Mesothelial cell of epicardium (in vitro differentiated cells): ENCODE measurements around the gene SAT1. TPM values are rescaled to one million over a fixed set of nuclear protein-coding genes. Genes with fewer than 3 reads are reported as not detected.

ENCODE experiments used
- DNase-seq, 2 experiments: peaks; one replicate each; pipeline ENCODE4 v3.0.0; 2021; ENCODE audit warnings: low spot score in 2 of 2; ENCODE audit not compliant: unreplicated experiment in 2 of 2
- H3K27ac Mint-ChIP-seq: 2 replicates; pipeline ENCODE4 v1.8.0; 2021; ENCODE audit warnings: mixed read lengths
- H3K27me3 Mint-ChIP-seq: 2 replicates; pipeline ENCODE4 v1.8.0; 2021; ENCODE audit warnings: low read depth, mixed read lengths
- H3K36me3 Mint-ChIP-seq: 2 replicates; pipeline ENCODE4 v1.8.0; 2021; ENCODE audit warnings: mixed read lengths
- H3K4me1 Mint-ChIP-seq: 2 replicates; pipeline ENCODE4 v1.8.0; 2021; ENCODE audit warnings: mixed read lengths
- H3K4me3 Mint-ChIP-seq: 2 replicates; pipeline ENCODE4 v1.8.0; 2021; ENCODE audit warnings: mild to moderate bottlenecking, moderate library complexity, mixed read lengths
- H3K9me3 Mint-ChIP-seq: 2 replicates; pipeline ENCODE4 v1.8.0; 2021; ENCODE audit warnings: mixed read lengths
- total RNA-seq: library from RNA; stranded (reverse); gene quantifications from 3 replicates; pipeline ENCODE4 v1.2.1, GENCODE V29; 2021
- TF ChIP-seq, protein P1 (sequence below): fragments of 200-600 bp; sonication (generic); IDR thresholded peaks from one replicate; pipeline ENCODE4 v1.5.0; 2021; ENCODE audit warnings: antibody characterized with exemption; ENCODE audit not compliant: unreplicated experiment

SAT1 gene
- total RNA-seq, 1 donor from 2014 or later = 236 TPM

DNA sequence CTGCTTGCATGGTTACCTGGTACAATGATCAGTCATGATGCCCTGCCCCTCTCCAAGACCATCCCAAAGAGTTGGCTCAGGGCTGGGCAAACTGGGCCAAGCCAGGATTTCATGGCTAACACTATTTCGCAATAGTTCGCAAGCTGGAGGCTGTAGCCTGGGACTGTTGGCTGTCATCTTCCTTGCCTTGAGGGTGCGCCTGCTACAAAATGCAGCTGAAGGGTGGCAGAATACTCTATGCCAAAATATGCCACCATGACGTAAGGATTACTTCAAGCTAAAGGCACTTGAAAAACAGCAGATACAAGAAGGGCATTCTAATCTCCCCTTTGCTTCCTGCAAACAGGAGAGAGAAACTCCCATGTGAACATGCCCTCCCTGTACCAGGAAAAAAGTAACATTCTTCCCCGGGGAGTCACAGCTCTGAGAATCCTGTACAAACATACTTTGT is 21.0 kb downstream of the SAT1 start:
- TF ChIP-seq, protein P1, sequence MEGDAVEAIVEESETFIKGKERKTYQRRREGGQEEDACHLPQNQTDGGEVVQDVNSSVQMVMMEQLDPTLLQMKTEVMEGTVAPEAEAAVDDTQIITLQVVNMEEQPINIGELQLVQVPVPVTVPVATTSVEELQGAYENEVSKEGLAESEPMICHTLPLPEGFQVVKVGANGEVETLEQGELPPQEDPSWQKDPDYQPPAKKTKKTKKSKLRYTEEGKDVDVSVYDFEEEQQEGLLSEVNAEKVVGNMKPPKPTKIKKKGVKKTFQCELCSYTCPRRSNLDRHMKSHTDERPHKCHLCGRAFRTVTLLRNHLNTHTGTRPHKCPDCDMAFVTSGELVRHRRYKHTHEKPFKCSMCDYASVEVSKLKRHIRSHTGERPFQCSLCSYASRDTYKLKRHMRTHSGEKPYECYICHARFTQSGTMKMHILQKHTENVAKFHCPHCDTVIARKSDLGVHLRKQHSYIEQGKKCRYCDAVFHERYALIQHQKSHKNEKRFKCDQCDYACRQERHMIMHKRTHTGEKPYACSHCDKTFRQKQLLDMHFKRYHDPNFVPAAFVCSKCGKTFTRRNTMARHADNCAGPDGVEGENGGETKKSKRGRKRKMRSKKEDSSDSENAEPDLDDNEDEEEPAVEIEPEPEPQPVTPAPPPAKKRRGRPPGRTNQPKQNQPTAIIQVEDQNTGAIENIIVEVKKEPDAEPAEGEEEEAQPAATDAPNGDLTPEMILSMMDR = no peak
- Mint-ChIP-seq H3K27ac (peak overlapping the region; percentile 88), H3K9me3 (no peaks in the 10 kb centered on the region)

DNA sequence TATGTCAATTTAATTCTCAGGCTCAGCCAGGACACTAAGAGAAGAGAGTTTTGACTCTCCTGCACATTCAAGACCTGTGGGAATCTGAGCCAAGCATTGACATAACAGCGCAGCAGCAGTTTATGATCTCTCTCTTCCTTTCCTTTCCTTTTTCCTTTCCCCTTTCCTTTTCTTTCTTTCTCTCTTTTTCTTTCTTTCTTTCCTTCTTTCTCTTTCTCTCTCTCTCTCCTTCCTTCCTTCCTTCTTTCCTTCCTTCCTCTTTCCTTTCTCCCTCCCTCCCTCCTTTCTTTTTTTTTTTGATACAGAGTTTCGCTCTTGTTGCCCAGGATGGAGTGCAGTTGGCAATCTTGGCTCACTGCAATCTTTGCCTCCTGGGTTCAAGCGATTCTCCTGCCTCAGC is 21.6 kb downstream of the SAT1 start:
- H3K4me1 Mint-ChIP-seq = peaks cover 33% of the 10 kb centered on the region
- no peaks in the 10 kb centered on the region for H3K27me3 Mint-ChIP-seq
- H3K27ac Mint-ChIP-seq = peak overlapping the region; percentile 88
- no peak for DNase-seq
- TF ChIP-seq, protein P1 = no peak
- no peaks in the 10 kb centered on the region for H3K9me3 Mint-ChIP-seq
- H3K36me3 Mint-ChIP-seq = no peaks in the 10 kb centered on the region
- no peak overlapping the region for H3K4me3 Mint-ChIP-seq

More for the DNA sequence above, 21.0 kb downstream of the SAT1 start:
- Mint-ChIP-seq H3K4me1 (peaks cover 38% of the 10 kb centered on the region), H3K4me3 (no peak overlapping the region), H3K36me3 (no peaks in the 10 kb centered on the region), H3K27me3 (no peaks in the 10 kb centered on the region)
- no peak for DNase-seq

DNA sequence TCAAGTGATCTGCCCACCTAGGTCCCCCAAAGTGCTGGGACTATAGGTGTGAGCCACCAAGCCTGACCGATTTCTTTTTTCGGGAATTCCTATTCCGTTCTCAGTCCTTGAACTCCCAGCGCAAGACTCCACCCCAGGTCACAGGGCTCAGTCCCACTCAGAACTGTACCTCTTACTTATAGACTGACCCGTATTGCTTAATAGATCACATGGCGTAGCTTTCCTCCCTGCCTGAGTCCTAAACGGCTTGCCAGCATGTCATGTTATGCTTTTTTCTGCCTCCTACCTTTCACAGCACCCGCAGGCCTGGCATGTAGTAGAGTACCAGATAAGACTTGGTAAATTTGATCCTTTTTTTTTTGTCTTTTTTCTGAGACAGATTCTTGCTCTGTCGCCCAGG is 22.4 kb downstream of the SAT1 start:
- H3K4me3 Mint-ChIP-seq = no peak overlapping the region
- H3K9me3 Mint-ChIP-seq = no peaks in the 10 kb centered on the region
- H3K27me3 Mint-ChIP-seq = no peaks in the 10 kb centered on the region
- no peak for DNase-seq
- peaks cover 30% of the 10 kb centered on the region for H3K4me1 Mint-ChIP-seq
- H3K27ac Mint-ChIP-seq = no peak overlapping the region
- H3K36me3 Mint-ChIP-seq = no peaks in the 10 kb centered on the region
- TF ChIP-seq, protein P1 = no peak

DNA sequence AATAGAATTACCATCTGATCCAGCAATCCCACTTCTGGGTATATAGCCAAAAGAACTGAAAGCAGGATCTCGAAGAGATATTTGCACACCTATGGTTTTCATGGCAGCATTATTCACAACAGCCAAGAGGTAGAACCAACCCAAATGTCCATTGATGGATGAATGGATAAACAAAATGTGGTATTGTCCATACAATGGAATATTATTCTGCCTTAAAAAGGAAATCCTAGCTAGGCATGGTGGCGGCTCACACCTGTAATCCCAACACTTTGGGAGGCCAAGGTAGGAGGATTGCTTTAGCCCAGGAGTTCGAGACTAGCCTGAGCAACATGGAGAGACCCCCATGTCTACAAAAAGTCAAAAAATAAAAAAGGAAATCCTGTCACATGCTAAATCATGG is 27.3 kb downstream of the SAT1 start:
- no peaks in the 10 kb centered on the region for H3K27me3 Mint-ChIP-seq
- peaks cover 21% of the 10 kb centered on the region for H3K4me1 Mint-ChIP-seq
- no peaks in the 10 kb centered on the region for H3K36me3 Mint-ChIP-seq
- H3K27ac Mint-ChIP-seq = no peak overlapping the region
- TF ChIP-seq, protein P1 = no peak
- H3K4me3 Mint-ChIP-seq = no peak overlapping the region
- H3K9me3 Mint-ChIP-seq = no peaks in the 10 kb centered on the region
- no peak for DNase-seq

DNA sequence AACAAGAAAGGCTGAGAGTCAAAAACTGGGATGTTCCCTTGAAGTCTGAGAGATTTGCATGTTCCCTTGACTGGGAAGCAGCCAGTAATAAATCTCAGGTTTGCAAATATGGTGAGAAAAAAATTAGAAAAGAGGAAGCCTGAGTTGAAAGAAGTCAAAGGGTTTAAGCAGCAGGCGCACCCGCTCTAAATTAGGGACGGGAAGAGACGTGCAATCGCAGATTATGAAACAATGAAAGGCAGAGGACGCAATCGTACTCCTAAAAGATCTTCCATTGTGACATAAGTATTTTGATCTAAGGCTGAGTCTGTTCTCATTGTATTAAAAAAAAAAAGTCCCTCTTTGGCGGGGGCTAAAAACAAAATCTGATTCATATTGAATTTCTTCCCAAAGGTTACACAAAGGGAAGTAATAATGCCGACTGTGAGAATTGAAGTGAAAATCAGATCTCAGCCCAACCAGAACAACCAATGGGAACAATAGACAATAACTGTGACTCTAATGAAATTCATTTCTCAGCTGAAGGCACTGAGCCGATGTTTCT is 28.2 kb downstream of the SAT1 start:
- Mint-ChIP-seq H3K4me3 (no peak overlapping the region), H3K4me1 (peaks cover 20% of the 10 kb centered on the region), H3K27ac (no peak overlapping the region), H3K9me3 (no peaks in the 10 kb centered on the region), H3K27me3 (no peaks in the 10 kb centered on the region), H3K36me3 (no peaks in the 10 kb centered on the region)
- TF ChIP-seq, protein P1 = no peak
- DNase-seq = no peak

DNA sequence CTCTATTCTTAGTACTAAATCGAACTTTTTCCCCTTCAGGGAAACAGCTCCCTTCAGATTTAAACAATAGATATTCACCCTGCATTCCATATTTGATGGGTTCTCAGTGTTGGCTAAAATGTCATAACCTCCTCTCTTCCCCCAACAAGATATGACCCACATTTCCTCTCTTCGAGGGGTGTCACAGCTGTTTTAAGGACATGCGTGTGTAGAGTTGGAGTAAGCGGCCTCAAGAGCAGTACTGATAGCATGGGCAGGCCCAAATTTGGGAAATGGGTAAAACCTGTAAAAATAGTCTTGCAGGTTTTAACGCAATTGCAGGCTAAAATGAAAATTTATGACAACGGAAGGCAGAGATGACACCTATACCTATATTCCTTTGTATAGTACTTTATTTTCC is 28.7 kb downstream of the SAT1 start:
- peaks cover 20% of the 10 kb centered on the region for H3K4me1 Mint-ChIP-seq
- no peak for DNase-seq
- no peaks in the 10 kb centered on the region for H3K9me3 Mint-ChIP-seq
- H3K27me3 Mint-ChIP-seq = no peaks in the 10 kb centered on the region
- TF ChIP-seq, protein P1 = no peak
- no peak overlapping the region for H3K27ac Mint-ChIP-seq
- H3K36me3 Mint-ChIP-seq = no peaks in the 10 kb centered on the region
- H3K4me3 Mint-ChIP-seq = no peak overlapping the region
